ENCODE measurements around the gene GRIN3B.

DNA sequence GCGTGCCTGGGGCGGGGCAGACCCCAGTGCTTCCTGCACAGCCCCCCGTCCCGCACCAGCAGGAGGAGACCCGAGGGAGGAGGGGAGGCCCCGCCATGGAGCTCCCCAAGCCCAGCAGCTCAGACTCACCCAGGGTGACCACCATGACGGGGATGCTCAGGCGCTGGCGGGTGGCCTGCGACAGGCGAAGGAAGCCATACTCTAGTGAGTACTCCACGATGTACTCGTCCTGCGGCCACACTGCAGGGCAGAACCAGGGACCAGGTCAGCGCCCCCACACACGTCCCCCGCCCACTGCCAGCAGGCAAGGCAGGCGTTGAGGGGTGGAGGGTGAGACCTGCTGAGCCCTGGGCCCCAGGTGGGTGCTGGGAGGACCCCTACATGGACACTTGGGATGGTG, 12.1 kb downstream of the GRIN3B start:
- TF ChIP-seq, protein P1, sequence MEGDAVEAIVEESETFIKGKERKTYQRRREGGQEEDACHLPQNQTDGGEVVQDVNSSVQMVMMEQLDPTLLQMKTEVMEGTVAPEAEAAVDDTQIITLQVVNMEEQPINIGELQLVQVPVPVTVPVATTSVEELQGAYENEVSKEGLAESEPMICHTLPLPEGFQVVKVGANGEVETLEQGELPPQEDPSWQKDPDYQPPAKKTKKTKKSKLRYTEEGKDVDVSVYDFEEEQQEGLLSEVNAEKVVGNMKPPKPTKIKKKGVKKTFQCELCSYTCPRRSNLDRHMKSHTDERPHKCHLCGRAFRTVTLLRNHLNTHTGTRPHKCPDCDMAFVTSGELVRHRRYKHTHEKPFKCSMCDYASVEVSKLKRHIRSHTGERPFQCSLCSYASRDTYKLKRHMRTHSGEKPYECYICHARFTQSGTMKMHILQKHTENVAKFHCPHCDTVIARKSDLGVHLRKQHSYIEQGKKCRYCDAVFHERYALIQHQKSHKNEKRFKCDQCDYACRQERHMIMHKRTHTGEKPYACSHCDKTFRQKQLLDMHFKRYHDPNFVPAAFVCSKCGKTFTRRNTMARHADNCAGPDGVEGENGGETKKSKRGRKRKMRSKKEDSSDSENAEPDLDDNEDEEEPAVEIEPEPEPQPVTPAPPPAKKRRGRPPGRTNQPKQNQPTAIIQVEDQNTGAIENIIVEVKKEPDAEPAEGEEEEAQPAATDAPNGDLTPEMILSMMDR (IDR thresholded peaks at IDR 0.05 in 4 of 5, conservative IDR thresholded peaks at IDR 0.05 in 1 of 5): no peak
- TF ChIP-seq POLR2A (IDR thresholded peaks at IDR 0.05): no peak
